ENCODE results near the gene LEPROT.
A peak's percentile ranks its signal among the peaks of the same experiment; 100 is the strongest.
"Not testable (repeated sequence)": the region's sequence is repeated elsewhere in the genome, so short reads cannot be mapped to it uniquely, and the experiment has no call there.

LEPROT gene

GRCh38 chr1:65437616-65438015 is 17.1 kb downstream of the LEPROT start:
- no peak for DNase-seq (ENCODE audit: low spot score)

- no peak for DNase-seq (ENCODE audit: low spot score)
Observed at GRCh38 chr1:65440322-65440900, 19.9 kb downstream of the LEPROT start.

- DNase-seq (ENCODE audit: low spot score) = no peak
Observed at GRCh38 chr1:65440915-65441314, 20.4 kb downstream of the LEPROT start.

DNA sequence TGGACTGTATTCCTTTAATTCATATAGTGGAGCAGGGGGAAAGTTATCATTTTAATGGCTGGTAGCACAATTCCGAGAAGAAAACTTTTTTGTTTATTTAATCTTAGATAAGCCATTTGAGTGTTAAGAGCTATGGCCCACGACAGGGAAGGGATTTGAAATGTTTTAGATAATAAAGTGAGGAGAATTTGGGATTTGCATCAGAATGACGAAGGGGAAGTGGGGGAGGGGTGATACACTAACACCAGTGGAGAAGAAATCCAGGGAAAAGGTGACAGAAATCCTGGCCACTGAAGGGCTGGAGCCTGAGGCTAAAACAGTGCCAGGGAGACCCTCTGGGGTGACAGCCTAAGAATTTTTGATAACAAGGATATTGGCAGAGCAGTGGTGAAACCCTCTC is 21.0 kb downstream of the LEPROT start:
- DNase-seq (ENCODE audit: low spot score) = no peak

DNA sequence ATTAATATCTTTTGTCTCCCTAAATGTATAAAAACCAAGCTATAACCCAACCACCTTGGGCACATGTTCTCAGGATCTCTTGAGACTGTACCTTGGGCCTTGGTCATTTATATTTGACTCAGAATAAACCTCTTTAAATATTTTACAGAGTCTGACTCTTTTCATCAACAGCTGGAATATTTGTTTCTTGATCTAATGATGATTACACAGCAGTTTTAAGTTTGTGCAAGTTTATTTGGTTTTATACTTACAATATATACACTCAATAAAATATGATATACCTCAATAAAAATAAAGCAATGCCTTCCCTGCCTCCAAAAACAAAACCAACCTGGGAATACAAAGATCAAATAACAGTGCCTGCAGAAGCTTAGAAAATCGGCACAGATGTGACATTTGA is 22.0 kb downstream of the LEPROT start:
- DNase-seq (ENCODE audit: low spot score) = no peak

GRCh38 chr1:65443647-65444046 is 23.2 kb downstream of the LEPROT start:
- no peak for DNase-seq (ENCODE audit: low spot score)

DNA sequence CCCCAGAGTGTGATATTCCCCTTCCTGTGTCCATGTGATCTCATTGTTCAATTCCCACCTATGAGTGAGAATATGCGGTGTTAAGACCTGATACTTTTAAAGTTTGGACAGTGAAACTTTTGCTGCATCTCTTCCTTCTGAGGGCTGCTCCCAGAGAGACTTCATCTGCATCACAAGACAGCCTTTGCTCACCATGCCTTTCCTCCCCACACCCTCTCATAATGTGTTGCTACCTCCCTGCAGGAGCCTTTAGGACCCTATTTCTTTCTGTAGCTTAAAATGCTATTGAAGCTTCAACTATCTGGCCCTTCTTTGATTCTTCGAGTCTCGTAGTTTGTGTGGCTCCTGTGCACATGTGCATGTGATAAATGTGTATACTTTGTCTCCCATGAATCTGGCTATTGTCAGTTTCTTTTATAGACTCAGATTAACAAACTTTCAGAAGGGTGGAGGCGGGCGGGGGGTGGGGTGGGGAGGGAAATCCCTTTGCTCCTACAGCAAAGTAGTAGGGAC is 23.7 kb downstream of the LEPROT start:
- DNase-seq (ENCODE audit: low spot score) = no peak

DNA sequence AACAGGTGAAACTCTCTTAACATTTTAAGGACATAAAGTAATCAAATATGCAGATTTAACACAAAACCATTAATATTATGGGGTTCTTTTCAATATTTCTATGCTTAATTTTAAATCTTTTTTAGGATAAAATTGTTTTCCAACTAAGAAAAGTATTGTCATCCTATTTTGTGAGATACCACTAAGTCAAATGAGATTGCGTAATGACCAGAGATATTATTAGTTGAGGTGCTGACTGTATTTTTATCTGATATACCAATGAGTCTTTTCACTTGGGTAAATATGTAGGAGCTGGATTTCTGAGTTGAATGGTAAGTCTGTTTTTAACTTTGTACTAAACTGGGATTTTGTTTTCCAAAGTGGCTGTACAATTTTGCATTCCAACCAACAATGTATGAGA is 25.4 kb downstream of the LEPROT start:
- DNase-seq (ENCODE audit: low spot score) = no peak

DNA sequence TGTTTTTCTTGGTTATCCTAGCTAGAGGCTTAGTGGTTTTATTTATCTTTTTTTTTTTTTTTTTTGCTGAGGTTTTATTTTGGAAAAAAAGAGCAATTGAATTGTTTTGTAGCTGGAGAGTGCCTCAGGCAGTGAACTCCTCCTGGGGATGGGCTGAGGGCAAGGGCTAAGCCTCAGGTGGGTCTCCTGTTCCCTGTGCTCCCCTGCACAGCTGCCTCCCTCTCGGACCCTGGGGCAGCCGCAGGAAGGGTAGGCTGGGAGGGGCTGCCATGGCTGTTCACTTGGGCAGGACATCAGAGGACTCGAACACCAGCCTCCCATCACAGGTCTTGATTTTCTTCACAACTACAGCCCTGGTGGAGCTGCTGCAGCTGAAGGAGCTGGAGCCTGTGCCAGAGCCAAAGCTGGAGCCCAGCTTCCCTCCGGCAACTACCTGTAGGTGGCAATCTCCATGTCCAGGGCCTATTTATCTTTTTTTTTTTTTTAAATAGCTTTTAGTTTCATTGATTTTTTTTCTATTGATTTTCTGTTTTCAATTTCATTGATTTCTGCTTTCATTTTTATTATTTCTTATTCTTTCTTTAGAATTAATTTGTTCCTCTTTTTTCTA is 28.9 kb downstream of the LEPROT start:
- no peak for DNase-seq (ENCODE audit: low spot score)

- DNase-seq (ENCODE audit: low spot score) = not testable (repeated sequence)
Observed at GRCh38 chr1:65455678-65456077, 35.2 kb downstream of the LEPROT start.

DNA sequence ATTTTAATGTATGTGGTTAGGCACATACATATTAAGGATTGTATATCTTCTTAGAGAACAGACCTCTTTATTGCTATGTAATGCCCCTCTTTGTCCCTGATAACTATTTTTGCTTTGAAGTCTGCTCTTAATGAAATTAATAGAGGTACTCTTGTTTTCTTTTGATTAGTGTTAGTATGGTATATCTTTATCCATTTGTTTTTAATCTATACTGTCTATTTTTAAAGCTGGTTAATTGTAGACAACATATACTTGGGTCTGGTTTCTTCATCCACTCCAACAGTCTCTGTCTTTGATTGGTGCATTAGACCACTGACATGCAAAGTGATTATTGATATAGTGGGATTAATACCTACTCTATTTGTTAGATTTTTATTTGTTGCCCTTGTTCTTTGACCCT is 36.0 kb downstream of the LEPROT start:
- DNase-seq (ENCODE audit: low spot score) = no peak

- DNase-seq (ENCODE audit: low spot score) = no peak
Observed at GRCh38 chr1:65457868-65458267, 37.4 kb downstream of the LEPROT start.

DNA sequence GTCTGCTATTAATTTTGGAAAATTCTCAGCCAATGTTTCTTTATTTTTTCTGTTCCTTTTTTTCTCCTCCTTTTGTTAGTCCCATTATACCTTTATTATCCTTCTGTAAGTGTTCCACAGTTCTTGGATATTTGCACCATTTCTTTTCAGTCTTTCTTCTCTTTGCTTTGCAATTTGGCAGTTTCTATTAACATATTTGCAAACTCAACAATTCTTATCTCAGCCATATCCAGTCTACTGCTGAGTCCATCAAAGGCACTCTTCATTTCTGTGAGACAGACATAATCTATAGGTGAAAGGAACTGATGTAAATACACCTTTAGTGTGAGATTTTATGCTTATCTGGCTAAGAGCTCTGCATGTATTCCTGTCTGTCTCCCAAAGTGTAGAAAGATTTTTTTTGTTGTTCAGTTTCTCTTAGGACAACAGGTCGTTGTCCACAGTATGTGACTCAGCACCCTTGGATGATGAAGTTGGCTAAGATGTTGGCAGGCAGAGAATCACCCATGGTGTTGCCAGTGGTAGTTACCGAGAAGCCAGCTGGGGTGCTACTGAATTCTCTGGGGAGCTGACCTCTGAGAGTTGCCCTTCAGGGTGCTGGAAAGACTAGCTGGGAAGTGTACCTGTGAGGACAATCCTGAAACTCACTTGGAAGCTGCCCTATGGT is 38.4 kb downstream of the LEPROT start:
- no peak for DNase-seq (ENCODE audit: low spot score)

GRCh38 chr1:65459397-65459768 is 38.9 kb downstream of the LEPROT start:
- peak; percentile 40 for DNase-seq (ENCODE audit: low spot score)

- DNase-seq (ENCODE audit: low spot score) = not testable (repeated sequence)
Observed at GRCh38 chr1:65465837-65466236, 45.4 kb downstream of the LEPROT start.

GRCh38 chr1:65467536-65467935 is 47.1 kb downstream of the LEPROT start:
- DNase-seq (ENCODE audit: low spot score) = no peak

DNA sequence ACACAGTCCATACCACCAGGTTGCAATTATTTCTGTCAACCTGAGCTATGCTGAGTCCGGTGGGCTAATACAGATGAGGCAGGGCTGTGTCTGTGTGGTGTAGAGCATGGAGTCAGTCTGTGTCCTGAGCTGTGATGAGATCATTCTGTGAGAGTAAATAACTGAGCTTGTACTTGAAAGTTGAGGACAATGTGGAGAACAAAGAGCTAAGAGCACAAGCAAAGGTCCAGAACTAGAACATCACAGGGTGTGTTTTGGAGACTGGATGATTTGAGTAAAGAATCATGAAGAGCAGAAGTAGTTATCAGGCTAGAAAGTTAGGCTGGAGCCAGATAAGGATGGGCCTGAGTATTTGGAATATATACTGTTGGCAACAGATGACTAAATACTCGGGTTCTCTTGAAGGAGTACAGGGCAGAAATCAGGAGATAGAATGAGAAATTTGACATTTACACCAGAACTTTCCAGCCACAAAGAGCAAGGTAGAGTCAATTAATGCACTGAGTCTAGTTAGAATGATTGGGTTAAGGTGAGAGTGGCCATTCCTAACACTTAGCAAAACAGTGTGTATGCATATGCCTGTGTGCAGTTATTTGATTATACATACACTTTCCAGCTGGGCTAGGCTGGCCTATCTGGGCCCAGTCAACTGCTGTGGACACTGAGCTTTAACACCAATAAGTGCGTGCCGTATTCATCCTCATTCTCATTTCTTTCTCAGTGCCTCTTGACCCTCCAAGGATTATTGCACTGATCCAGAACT is 48.8 kb downstream of the LEPROT start:
- DNase-seq (ENCODE audit: low spot score) = no peak

- DNase-seq (ENCODE audit: low spot score) = no peak
Observed at GRCh38 chr1:65469889-65470340, 49.4 kb downstream of the LEPROT start.

DNA sequence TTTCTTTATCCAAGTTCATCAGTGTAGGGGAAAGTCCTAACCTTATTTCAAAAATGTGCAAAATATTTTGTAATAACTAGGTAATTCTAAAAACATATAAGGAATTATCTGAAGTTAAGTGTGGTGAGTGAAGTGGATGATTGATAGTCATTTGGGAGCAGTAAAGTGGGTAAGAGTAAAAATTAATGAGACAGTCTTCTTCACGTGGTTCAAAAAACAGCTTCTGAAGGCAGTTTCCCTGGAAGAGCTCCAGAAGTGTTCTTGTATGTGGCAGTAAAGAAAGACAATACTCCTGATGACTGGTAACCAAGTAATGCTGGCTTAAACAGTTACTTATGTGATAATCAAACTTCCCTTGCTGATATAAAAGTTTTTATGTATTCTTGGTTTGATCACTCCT is 50.3 kb downstream of the LEPROT start:
- no peak for DNase-seq (ENCODE audit: low spot score)

DNA sequence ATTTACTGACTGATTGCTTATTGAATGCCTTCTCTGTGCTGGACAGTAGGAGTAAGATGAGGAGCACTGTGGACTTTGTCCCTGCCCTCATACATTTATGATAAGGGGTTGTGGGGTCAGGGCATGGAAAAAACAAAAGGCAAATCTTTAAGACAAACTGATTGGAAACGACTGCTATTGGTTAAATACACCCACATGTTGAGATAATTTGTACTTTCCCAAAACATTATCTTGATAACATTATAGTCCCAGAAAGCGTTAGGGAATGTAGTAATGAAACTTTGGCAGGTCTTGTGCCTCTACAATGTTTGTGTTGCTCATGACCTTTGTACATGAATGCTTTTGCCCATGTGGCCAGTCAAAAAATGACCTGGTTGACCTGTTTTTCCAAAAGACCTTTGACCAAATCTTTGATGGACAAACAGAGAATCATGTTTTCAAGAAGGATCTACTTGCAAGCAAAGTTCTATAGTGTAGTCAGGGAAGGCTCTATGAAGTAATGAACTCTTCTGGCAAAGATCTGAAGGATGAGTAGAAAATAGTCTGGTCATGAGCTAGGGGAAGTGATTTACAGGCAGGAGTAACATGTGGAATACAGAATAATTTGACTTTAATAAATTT is 50.9 kb downstream of the LEPROT start:
- no peak for DNase-seq (ENCODE audit: low spot score)

- no peak for DNase-seq (ENCODE audit: low spot score)
Observed at GRCh38 chr1:65471861-65472332, 51.4 kb downstream of the LEPROT start.

- no peak for DNase-seq (ENCODE audit: low spot score)
Observed at GRCh38 chr1:65476327-65476726, 55.9 kb downstream of the LEPROT start.

All from RKO (cell line).